H1 (cell line): Measurements from ENCODE around the gene PLEKHM3. TPM values are rescaled to one million over a fixed set of nuclear protein-coding genes. Genes with fewer than 3 reads are reported as not detected.

ENCODE experiments used
- POLR2AphosphoS5 ChIP-seq: IDR thresholded peaks from 2 replicates; pipeline ENCODE4 v1.6.1; 2011; ENCODE audit warnings: low read depth, low read length
- RAD21 ChIP-seq, 2 experiments: IDR thresholded peaks in 1 of 2; conservative IDR thresholded peaks in 1 of 2; 2 replicates each; pipeline ENCODE4 v1.6.1; 2011; ENCODE audit warnings: low read depth in 2 of 2, low read length in 2 of 2, improper control_type of control experiment in 1 of 2, inconsistent platforms in 1 of 2, mild to moderate bottlenecking in 1 of 2, moderate library complexity in 1 of 2
- polyA plus RNA-seq, 7 experiments: library from polyadenylated mRNA; depleted of rRNA in 3 of 7; stranded (reverse) in 5 of 7; unstranded in 2 of 7; fragments of >200 nt in 5 of 7; fragments of 200-250 nt in 2 of 7; gene quantifications; 1 replicate in 5 of 7; 2 replicates in 1 of 7; 4 replicates in 1 of 7; pipeline versions ENCODE4 v1.2.1 to v1.2.3, GENCODE V29; 2011 to 2013; ENCODE audit warnings: missing spikeins in 2 of 7, mixed read lengths in 2 of 7
- total RNA-seq: library from RNA; stranded (reverse); fragmentation: NEBNext Ultra II Directional; extraction: Animal tissue kit (Norgen Biotek cat#: 25700); gene quantifications from 2 replicates; pipeline ENCODE4 v1.2.1, GENCODE V29; 2021

PLEKHM3 gene
- total and polyA plus RNA-seq, 2 of the 8 experiments (the other 6 are each of a cell fraction or from before 2014, with no cell fraction given) = 2.3 to 5.8 TPM

- no peak for TF ChIP-seq RAD21 (IDR thresholded peaks at IDR 0.05 in 1 of 2, conservative IDR thresholded peaks at IDR 0.05 in 1 of 2; ENCODE audit: low read depth in 2 of 2, low read length in 2 of 2)
- no peak for TF ChIP-seq POLR2AphosphoS5
These were observed 472 bp upstream of the PLEKHM3 start (continued) for GRCh38 chr2:208025814-208026184.
